HS-27A (cell line): ENCODE measurements around the gene ARF5.

Experiments used
- DNase-seq: peaks from one replicate; pipeline ENCODE4 v3.0.0-alpha.2; 2012; ENCODE audit warnings: low read depth, missing footprints

The ARF5 gene

DNA sequence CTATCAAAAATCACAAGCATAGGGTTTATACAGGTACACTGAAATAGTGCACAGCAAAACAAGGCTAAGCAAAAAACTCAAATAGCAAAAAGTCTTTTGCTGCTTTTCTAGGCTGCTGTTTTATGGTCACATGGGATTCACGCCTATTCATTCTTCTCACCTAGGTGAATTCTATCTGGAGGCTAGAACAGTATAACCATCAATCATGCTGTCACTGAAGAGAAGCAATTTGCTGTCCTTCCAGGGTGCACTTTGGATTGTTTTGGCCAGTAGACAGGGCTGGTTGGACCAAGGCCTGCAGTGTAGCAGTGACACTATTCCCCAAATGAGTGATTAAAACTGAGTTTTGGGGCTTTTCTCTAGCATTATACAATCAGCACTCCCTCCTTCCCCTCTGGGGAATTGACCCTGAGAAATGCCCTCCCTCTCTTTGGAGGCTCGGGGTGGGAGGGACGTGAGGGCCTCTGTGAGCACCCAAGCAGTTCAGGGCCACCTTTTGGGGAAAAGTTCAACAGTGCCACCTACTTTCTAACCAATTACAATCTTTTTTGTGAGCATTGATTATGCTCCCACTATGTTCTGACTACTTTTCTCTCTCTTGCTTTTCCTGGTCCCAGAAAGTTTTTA is 47.6 kb downstream of the ARF5 start:
- no peak for DNase-seq

DNA sequence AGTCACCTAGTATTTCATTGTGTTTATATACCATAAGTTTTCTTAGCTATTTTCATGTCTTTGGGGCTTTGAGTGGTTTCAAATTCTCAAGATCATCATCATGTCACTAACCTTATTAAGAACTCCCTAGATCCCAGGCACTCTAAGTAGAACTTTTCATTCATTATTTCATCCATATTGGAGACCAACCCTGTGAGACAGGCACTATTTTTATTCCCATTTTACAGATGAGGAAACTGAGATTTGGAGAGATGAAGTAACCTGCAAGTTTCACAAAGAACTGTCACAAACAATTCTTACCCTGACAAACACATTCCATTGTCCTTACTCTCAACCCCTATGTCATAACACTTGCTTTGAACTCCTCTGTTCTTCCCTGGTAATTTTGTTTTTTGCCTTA is 50.0 kb downstream of the ARF5 start:
- no peak for DNase-seq
